ENCODE results near the gene BAHCC1. TPM values are rescaled to one million over a fixed set of nuclear protein-coding genes. Genes with fewer than 3 reads are reported as not detected.

The BAHCC1 gene
- polyA plus RNA-seq, 1 donor from 2014 or later, result 14.2 TPM

DNA sequence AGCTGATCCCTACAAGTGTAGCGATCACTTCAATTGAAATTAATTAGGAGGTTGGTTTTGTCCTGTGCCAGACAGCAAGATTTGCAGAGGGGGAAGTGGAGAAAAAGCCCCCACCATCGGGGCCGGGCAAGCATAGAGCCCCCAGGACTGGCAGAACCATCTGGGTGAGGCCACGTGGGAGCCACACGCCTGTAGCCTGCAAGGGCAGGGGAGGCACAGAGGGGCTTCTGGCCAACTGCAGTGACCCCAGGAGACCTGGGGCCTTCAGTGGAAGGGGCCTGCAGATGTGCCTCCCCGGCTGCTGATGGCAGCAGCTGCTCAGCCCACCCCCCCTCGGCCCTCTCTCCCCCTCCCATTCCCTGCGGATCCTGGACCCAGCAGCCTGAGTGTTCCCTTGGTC, 54.1 kb downstream of the BAHCC1 start:
- no peak for TF ChIP-seq REST (IDR thresholded peaks at IDR 0.05; ENCODE audit: borderline replicate concordance)
- no peak for TF ChIP-seq EZH2 (IDR thresholded peaks at IDR 0.05; ENCODE audit: borderline replicate concordance, insufficient read depth, low read length, poor library complexity, severe bottlenecking)
- TF ChIP-seq POLR2AphosphoS5 (IDR thresholded peaks at IDR 0.05), result no peak
- TF ChIP-seq EP300 (conservative IDR thresholded peaks at IDR 0.05; ENCODE audit: poor library complexity, severe bottlenecking), result no peak
- TF ChIP-seq SMC3 (conservative IDR thresholded peaks at IDR 0.05; ENCODE audit: poor library complexity), result no peak
- TF ChIP-seq TAF1 (IDR thresholded peaks at IDR 0.05; ENCODE audit: low read depth), result no peak
- TF ChIP-seq RAD21 (conservative IDR thresholded peaks at IDR 0.05), result no peak
- no peak for TF ChIP-seq CTCF (IDR thresholded peaks at IDR 0.05; ENCODE audit: poor library complexity, severe bottlenecking)
- TF ChIP-seq MXI1 (conservative IDR thresholded peaks at IDR 0.05; ENCODE audit: poor library complexity, severe bottlenecking), result no peak
- no peak overlapping the region for H3K4me3 ChIP-seq (ENCODE audit: low read length)
- H4K20me1 ChIP-seq (ENCODE audit: insufficient read depth), result no peaks in the 10 kb centered on the region
- H3K79me2 ChIP-seq (replicated peaks; ENCODE audit: insufficient read depth, low read length), result no peaks in the 10 kb centered on the region
- no peaks in the 10 kb centered on the region for H3F3A ChIP-seq (ENCODE audit: insufficient read depth, low read length, poor library complexity, severe bottlenecking)
- H3K9me2 ChIP-seq (ENCODE audit: insufficient read depth, low read length), result no peaks in the 10 kb centered on the region
- H3K9me3 ChIP-seq (ENCODE audit: low read length), result no peaks in the 10 kb centered on the region
- H3K27ac ChIP-seq (ENCODE audit: low read length), result no peak overlapping the region
- no peak overlapping the region for H3K9ac ChIP-seq (ENCODE audit: low read length)
- H3K4me2 ChIP-seq (ENCODE audit: low read length), result no peak overlapping the region
- H2AFZ ChIP-seq (ENCODE audit: low read depth, low read length), result no peak overlapping the region
- H3K27me3 ChIP-seq (ENCODE audit: insufficient read depth, low read depth, low read length), result no peaks in the 10 kb centered on the region
- no peaks in the 10 kb centered on the region for H3K36me3 ChIP-seq (ENCODE audit: insufficient read depth, low read length)

DNA sequence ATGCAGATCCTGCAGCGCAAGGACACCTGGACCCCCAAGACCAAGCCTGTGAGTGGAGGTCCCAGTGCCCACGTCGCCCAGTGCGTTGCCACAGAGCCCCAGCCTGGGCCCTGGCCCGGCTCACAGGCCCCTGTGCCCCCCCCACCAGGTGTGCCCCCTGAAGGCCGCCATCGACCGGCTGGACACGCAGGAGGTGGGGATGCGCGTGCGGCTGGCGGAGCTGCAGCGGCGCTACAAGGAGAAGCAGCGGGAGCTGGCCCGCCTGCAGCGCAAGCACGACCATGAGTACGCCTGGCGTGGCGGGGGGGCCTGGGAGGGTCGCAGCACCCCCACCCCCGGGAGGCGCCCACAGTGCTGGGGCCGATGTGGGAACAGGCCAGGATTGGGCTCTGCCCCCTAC, 56.6 kb downstream of the BAHCC1 start:
- Histone ChIP-seq H3K27ac (ENCODE audit: low read length) (no peak overlapping the region), H3K4me3 (ENCODE audit: low read length) (no peak overlapping the region), H3K9me2 (ENCODE audit: insufficient read depth, low read length) (no peaks in the 10 kb centered on the region), H3K79me2 (replicated peaks; ENCODE audit: insufficient read depth, low read length) (no peaks in the 10 kb centered on the region), H3K9ac (ENCODE audit: low read length) (no peak overlapping the region), H2AFZ (ENCODE audit: low read depth, low read length) (no peak overlapping the region), H3K27me3 (ENCODE audit: insufficient read depth, low read depth, low read length) (no peaks in the 10 kb centered on the region), H3K4me2 (ENCODE audit: low read length) (no peak overlapping the region), H3F3A (ENCODE audit: insufficient read depth, low read length, poor library complexity, severe bottlenecking) (no peaks in the 10 kb centered on the region), H3K9me3 (ENCODE audit: low read length) (no peaks in the 10 kb centered on the region), H3K36me3 (ENCODE audit: insufficient read depth, low read length) (no peaks in the 10 kb centered on the region), H4K20me1 (ENCODE audit: insufficient read depth) (no peaks in the 10 kb centered on the region)
- no peak for TF ChIP-seq RAD21 (conservative IDR thresholded peaks at IDR 0.05)
- no peak for TF ChIP-seq EP300 (conservative IDR thresholded peaks at IDR 0.05; ENCODE audit: poor library complexity, severe bottlenecking)
- TF ChIP-seq MXI1 (conservative IDR thresholded peaks at IDR 0.05; ENCODE audit: poor library complexity, severe bottlenecking), result no peak
- TF ChIP-seq TAF1 (IDR thresholded peaks at IDR 0.05; ENCODE audit: low read depth), result no peak
- no peak for TF ChIP-seq SMC3 (conservative IDR thresholded peaks at IDR 0.05; ENCODE audit: poor library complexity)
- TF ChIP-seq POLR2AphosphoS5 (IDR thresholded peaks at IDR 0.05), result no peak
- TF ChIP-seq CTCF (IDR thresholded peaks at IDR 0.05; ENCODE audit: poor library complexity, severe bottlenecking), result no peak
- TF ChIP-seq REST (IDR thresholded peaks at IDR 0.05; ENCODE audit: borderline replicate concordance), result no peak
- TF ChIP-seq EZH2 (IDR thresholded peaks at IDR 0.05; ENCODE audit: borderline replicate concordance, insufficient read depth, low read length, poor library complexity, severe bottlenecking), result no peak
